Muscle layer of colon (tissue), 2 donors: Measurements from ENCODE around the gene GHDC.

ENCODE experiments used
- H3K27ac ChIP-seq: one replicate; pipeline ENCODE4 v1.7.0; 2013; ENCODE audit warnings: low read depth, mild to moderate bottlenecking, low read length, moderate library complexity
- H3K27me3 ChIP-seq, 2 donors: one replicate each; pipeline ENCODE4 v1.7.0; 2013; ENCODE audit warnings: low read length in 2 of 2, mild to moderate bottlenecking in 2 of 2; ENCODE audit not compliant: insufficient read depth in 2 of 2, control insufficient read depth in 1 of 2
- H3K36me3 ChIP-seq: one replicate; pipeline ENCODE4 v1.7.0; 2013; ENCODE audit warnings: mild to moderate bottlenecking, low read length; ENCODE audit not compliant: insufficient read depth
- H3K4me1 ChIP-seq: one replicate; pipeline ENCODE4 v1.7.0; 2013; ENCODE audit warnings: mild to moderate bottlenecking, low read length; ENCODE audit not compliant: insufficient read depth
- H3K4me3 ChIP-seq, 2 donors: one replicate each; pipeline ENCODE4 v1.7.0; 2013; ENCODE audit warnings: low read length in 2 of 2, low read depth in 1 of 2, mild to moderate bottlenecking in 1 of 2, moderate library complexity in 1 of 2
- H3K9ac ChIP-seq: one replicate; pipeline ENCODE4 v1.7.0; 2013; ENCODE audit warnings: low read length
- H3K9me3 ChIP-seq: one replicate; pipeline ENCODE4 v1.7.0; 2013; ENCODE audit warnings: mild to moderate bottlenecking, low read length
- donor health status: abdominal sarcoma.
- donor health status: Adenocarcinoma of cecum.

The GHDC gene

DNA sequence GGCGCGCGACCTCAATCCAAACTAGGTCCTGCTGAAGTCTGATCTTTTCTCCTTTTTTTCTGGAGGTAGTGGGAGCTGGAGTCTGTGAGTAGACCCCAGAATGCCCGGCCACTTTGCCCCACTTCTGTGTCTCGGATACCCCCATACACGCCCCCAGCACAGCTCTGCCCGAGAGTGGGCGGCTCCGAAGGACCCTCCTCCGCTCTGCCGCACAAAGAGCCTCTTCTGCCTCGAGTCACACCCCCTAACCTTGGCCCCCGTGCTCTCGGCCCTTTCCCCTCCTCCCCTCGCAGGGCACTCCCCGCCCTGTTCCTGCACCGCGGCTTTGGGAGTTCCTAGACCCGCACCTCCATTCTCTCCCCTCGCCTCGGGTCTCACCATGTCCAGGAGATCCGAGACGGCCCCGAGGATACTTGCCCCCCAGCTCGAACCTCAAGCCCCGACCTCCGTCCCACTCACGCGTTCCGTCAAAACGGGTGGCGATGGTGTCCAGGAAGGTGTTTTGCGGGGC lies 13.8 kb downstream of the GHDC start:
- Histone ChIP-seq H3K27me3 (peaks cover 8 to 38% of the 10 kb centered on the region in 2 donors), H3K4me1 (peaks cover 16% of the 10 kb centered on the region), H3K36me3 (no peaks in the 10 kb centered on the region), H3K27ac (no peak overlapping the region), H3K9me3 (no peaks in the 10 kb centered on the region), H3K4me3 (peak overlapping the region in 1 of 2 donors; percentile 23), H3K9ac (no peak overlapping the region)

DNA sequence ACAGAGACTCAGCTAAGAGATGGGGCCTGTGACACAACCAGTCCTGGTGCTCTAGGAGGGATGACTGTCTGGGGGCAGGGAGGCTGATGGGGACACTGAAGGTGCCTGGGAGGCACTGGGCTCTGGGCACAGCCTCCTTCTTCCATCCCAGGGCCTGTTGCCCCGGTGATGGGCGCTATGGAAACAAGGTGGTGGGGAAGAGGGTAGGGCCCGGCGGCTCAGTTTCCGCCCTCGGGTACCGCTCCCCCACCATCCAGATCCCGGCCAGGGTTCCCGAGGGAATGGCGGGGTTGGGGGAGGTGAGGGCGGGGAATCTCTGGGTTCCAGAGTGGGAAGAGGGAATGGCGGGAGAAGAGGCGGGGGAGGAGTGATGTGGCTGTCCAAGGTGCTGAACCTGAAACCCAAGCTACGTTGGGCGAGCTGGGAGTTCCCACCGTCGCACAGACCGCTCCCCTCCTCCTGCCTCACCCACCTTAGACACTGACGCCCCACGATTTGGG lies 14.3 kb downstream of the GHDC start:
- Histone ChIP-seq H3K4me1 (peaks cover 16% of the 10 kb centered on the region), H3K27ac (no peak overlapping the region), H3K4me3 (no peak overlapping the region), H3K9ac (no peak overlapping the region), H3K9me3 (no peaks in the 10 kb centered on the region), H3K27me3 (peaks cover 8 to 38% of the 10 kb centered on the region in 2 donors), H3K36me3 (no peaks in the 10 kb centered on the region)

DNA sequence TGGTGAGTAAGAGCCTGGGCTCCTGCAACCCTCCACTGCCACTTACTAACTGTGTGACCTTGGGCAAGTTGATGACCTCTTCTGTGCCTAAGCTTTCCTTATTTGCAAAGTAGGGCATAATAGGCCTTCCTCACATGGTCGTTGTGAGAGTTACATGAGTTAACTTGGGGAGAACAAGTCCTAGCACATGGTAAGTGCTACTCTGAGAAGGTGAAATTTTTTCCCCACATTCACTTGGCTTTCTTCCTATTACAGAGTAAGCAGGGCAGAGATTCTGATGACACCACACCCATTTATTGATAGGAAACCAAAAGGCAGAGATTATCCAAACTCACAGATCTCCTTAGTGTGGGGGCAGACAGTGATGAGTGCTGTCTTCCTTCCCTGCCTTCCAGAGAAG lies 15.0 kb downstream of the GHDC start:
- Histone ChIP-seq H3K4me3 (no peak overlapping the region), H3K4me1 (peaks cover 10% of the 10 kb centered on the region), H3K27me3 (peaks cover 8 to 38% of the 10 kb centered on the region in 2 donors), H3K36me3 (no peaks in the 10 kb centered on the region), H3K27ac (no peak overlapping the region), H3K9me3 (no peaks in the 10 kb centered on the region), H3K9ac (no peak overlapping the region)

DNA sequence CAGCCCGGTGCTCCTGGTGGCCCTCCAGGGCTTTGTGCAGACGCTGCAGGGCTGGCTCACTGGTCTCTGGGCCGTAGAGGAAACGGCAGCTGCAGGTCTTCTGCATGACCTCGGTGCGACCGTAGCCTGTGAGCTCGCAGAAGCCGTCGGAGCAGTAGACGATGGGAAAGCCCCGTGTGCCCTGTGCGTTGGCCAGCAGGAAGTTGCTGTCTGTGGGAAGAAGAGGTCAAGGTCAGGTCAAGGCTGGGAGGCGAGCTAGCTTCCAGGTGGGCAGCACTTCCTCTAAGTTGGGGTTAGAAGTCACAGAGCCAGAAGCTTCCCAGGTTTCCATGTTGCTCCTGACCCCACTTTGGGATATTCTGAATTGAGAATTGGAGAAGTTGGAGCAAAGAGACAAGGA lies 15.5 kb downstream of the GHDC start:
- Histone ChIP-seq H3K4me3 (no peak overlapping the region), H3K4me1 (peaks cover 8% of the 10 kb centered on the region), H3K9me3 (no peaks in the 10 kb centered on the region), H3K9ac (no peak overlapping the region), H3K27ac (no peak overlapping the region), H3K36me3 (no peaks in the 10 kb centered on the region), H3K27me3 (peaks cover 8 to 38% of the 10 kb centered on the region in 2 donors)

DNA sequence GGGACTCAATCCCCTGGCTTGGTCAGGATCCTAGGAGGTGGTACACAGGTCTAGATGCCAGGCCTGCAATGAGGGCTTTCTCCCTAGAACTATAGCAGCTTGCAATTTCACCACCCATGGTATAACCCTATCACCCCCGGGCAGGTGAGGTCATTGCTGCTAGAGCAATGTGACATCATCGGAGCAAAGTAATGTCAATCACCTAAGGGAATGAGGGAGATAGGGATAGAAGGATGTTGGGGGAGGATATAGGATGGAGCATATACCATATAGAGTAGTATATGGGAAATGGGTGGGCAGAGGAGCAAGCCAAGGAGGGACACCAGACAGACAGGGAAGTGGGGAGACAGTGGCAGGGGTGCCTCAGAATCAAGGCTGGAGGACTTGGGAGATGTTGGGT lies 16.6 kb downstream of the GHDC start:
- Histone ChIP-seq H3K36me3 (no peaks in the 10 kb centered on the region), H3K9me3 (no peaks in the 10 kb centered on the region), H3K27me3 (peaks cover 8 to 33% of the 10 kb centered on the region in 2 donors), H3K9ac (no peak overlapping the region), H3K27ac (no peak overlapping the region), H3K4me1 (peaks cover 4% of the 10 kb centered on the region), H3K4me3 (no peak overlapping the region)

DNA sequence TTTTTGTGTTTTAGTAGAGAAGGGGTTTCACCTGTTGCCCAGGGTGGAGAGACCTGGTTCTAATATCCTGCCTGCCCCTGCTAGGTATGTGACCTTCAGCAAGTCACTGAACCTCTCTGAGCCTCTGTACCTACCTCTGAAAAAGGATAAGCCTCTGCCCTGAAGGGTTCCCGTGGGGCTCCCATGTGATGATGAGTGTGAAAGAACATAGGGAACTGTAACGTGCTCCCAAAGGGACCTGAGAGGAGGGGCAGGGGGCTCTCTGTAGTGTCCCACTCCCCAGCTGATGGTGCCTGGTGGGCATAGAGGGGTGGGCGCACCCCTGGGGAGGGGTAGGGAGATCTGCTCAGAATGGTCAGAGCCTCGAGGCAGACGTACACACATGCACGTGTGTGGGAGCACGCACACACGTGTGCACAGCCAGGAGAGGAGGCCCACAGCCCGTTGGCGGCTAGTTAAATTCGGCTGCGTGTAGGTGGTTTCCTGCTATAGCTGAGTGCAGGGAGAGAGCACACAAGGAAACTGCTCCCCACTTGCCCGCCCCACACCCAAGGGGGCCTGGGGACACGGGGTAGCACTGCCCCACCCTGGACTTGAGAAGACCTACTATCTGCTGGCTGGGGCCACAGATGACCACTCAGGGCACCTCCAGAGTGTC lies 20.0 kb downstream of the GHDC start:
- Histone ChIP-seq H3K27me3 (no peaks in the 10 kb centered on the region), H3K36me3 (no peaks in the 10 kb centered on the region), H3K9ac (no peak overlapping the region), H3K4me1 (no peaks in the 10 kb centered on the region), H3K9me3 (no peaks in the 10 kb centered on the region), H3K4me3 (no peak overlapping the region), H3K27ac (no peak overlapping the region)

DNA sequence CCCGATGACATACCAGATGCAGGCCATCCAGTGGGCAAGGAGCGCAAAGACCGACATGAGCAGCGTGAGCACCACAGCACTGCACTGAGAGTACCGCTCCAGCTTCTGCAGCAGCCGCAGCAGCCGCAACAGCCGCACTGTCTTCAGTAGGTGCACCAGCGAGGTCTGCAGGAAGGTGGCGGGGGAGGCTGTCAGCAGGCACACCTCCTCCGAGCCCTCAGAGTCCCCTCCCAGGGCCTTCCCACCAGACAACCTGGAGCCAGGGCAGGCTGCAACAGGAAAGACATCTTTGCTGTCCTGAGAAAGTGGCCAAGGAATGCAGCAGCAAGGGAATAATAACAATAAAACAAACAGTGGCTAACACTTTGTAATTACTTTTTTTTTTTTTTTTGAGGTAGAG lies 22.5 kb downstream of the GHDC start:
- no peak overlapping the region for H3K4me3 ChIP-seq
- no peaks in the 10 kb centered on the region for H3K27me3 ChIP-seq
- no peaks in the 10 kb centered on the region for H3K36me3 ChIP-seq
- no peak overlapping the region for H3K27ac ChIP-seq
- H3K9ac ChIP-seq = no peak overlapping the region
- H3K9me3 ChIP-seq = no peaks in the 10 kb centered on the region
- no peaks in the 10 kb centered on the region for H3K4me1 ChIP-seq

DNA sequence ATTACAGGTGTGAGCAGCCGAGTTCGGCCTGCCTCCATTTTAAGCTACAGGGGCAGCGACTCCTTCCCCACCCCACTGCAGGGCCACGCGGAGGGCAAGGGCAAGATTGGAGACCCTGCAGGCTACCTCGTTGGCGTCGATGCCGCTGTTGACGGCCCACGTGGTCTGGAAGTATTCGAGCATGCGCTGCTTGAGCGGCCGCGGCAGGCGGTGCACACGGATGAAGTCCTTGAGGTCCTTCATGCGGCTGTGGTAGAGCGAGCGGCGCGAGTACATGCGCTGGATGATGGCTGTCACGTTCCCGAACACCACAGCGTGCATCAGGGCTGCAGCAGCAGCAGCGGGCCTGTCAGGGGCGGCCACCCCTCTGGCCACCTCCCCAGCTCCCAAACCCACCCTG lies 24.9 kb downstream of the GHDC start:
- no peaks in the 10 kb centered on the region for H3K4me1 ChIP-seq
- no peak overlapping the region for H3K4me3 ChIP-seq
- H3K27me3 ChIP-seq = no peaks in the 10 kb centered on the region
- no peak overlapping the region for H3K9ac ChIP-seq
- H3K27ac ChIP-seq = no peak overlapping the region
- no peaks in the 10 kb centered on the region for H3K36me3 ChIP-seq
- no peaks in the 10 kb centered on the region for H3K9me3 ChIP-seq

DNA sequence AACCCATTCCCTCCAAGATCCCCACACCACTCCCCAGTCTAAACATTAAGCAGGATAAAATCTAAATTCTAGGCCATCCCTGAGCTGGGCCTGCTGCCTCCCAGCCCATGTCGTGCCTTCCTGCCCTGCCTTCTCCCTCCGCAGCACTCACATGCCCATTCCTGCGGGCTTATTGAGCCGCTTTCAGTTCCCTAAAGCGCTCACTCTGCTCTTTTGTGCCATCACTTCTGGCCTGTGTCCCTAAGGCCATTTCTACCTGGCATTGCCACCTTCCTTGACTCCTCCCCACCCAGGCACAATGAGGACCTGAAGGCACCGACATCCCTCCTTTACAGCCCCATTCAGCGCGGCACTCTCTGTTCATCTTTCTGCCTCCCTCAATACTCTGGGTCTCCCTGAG lies 26.5 kb downstream of the GHDC start:
- Histone ChIP-seq H3K9ac (no peak overlapping the region), H3K36me3 (no peaks in the 10 kb centered on the region), H3K4me1 (no peaks in the 10 kb centered on the region), H3K4me3 (no peak overlapping the region), H3K27ac (no peak overlapping the region), H3K27me3 (no peaks in the 10 kb centered on the region), H3K9me3 (no peaks in the 10 kb centered on the region)

DNA sequence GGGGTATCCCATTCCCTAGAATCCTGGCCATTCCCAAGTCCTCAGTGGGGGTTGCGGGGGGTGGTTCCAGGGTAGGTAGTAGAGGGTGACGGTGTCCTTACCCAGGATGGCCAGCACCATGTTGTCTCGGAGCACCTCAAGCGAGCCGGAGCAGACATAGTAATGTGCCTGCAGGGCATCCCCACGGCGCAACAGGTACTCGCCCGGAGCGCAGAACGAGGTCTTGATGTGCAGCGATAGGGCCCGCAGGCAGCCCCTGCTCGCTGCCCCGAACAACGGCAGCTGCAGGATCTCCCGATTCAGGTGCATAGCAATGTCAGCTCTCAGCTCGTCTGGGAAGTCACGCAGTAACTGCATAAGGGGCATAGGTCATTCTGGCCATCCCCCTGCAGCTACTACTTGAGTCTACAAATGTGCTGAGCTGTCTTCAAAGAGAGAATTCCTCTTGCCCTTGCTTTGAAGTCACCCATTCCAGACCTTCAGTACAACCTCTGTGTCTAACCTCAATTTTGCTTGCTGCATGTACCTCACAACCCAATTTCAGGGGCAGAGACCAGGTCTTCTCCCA lies 28.0 kb downstream of the GHDC start:
- Histone ChIP-seq H3K4me1 (no peaks in the 10 kb centered on the region), H3K9ac (no peak overlapping the region), H3K9me3 (no peaks in the 10 kb centered on the region), H3K4me3 (no peak overlapping the region), H3K27ac (no peak overlapping the region), H3K27me3 (no peaks in the 10 kb centered on the region), H3K36me3 (no peaks in the 10 kb centered on the region)

DNA sequence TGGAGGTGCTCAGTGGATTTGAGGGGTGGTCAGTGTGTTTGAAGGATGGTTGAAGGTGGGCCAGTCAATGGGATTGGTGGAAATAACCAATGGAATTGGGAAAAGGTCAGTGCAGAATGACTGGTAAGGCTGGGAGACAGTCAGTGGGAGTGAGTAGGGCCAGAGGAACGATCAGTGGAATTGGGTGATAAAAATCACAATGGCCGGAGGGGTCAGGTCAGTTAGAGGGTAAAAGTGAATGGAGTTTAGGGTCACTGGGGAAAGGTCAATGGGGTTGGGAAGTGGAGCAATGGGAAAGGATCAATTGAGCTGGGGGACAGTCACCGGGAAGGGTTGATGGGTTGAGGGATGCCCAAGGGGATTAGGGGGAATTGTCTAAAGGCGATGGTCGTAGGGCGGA lies 28.5 kb downstream of the GHDC start:
- no peak overlapping the region for H3K27ac ChIP-seq
- no peak overlapping the region for H3K9ac ChIP-seq
- no peaks in the 10 kb centered on the region for H3K27me3 ChIP-seq
- no peaks in the 10 kb centered on the region for H3K36me3 ChIP-seq
- H3K4me1 ChIP-seq = no peaks in the 10 kb centered on the region
- no peak overlapping the region for H3K4me3 ChIP-seq
- H3K9me3 ChIP-seq = no peaks in the 10 kb centered on the region
